ENCODE results near the gene FGFR2.

The FGFR2 gene

GRCh38 chr10:121494296-121494695 is 103.9 kb downstream of the FGFR2 start:
- no peak for DNase-seq (ENCODE audit: low read depth)
- no peak overlapping the region for H3K4me3 ChIP-seq (ENCODE audit: control insufficient read depth, low read depth, low read length)
- TF ChIP-seq CTCF (conservative IDR thresholded peaks at IDR 0.05; ENCODE audit: control insufficient read depth, insufficient read depth, low read depth, low read length): no peak

GRCh38 chr10:121493521-121493920 is 104.7 kb downstream of the FGFR2 start:
- no peak overlapping the region for H3K4me3 ChIP-seq (ENCODE audit: control insufficient read depth, low read depth, low read length)
- DNase-seq (ENCODE audit: low read depth): no peak
- TF ChIP-seq CTCF (conservative IDR thresholded peaks at IDR 0.05; ENCODE audit: control insufficient read depth, insufficient read depth, low read depth, low read length): no peak

- DNase-seq (ENCODE audit: low read depth): no peak
- H3K4me3 ChIP-seq (ENCODE audit: control insufficient read depth, low read depth, low read length): no peak overlapping the region
Measured at GRCh38 chr10:121490871-121491519, 107.2 kb downstream of the FGFR2 start.

GRCh38 chr10:121485436-121486139 is 112.7 kb downstream of the FGFR2 start:
- TF ChIP-seq CTCF (conservative IDR thresholded peaks at IDR 0.05; ENCODE audit: control insufficient read depth, insufficient read depth, low read depth, low read length): no peak
- no peak overlapping the region for H3K4me3 ChIP-seq (ENCODE audit: control insufficient read depth, low read depth, low read length)
- DNase-seq (ENCODE audit: low read depth): no peak

More at GRCh38 chr10:121490871-121491519, 107.2 kb downstream of the FGFR2 start:
- no peak for TF ChIP-seq CTCF (conservative IDR thresholded peaks at IDR 0.05; ENCODE audit: control insufficient read depth, insufficient read depth, low read depth, low read length)

GRCh38 chr10:121484816-121485215 is 113.4 kb downstream of the FGFR2 start:
- no peak for DNase-seq (ENCODE audit: low read depth)
- TF ChIP-seq CTCF (conservative IDR thresholded peaks at IDR 0.05; ENCODE audit: control insufficient read depth, insufficient read depth, low read depth, low read length): no peak
- no peak overlapping the region for H3K4me3 ChIP-seq (ENCODE audit: control insufficient read depth, low read depth, low read length)

GRCh38 chr10:121484401-121484800 is 113.8 kb downstream of the FGFR2 start:
- no peak overlapping the region for H3K4me3 ChIP-seq (ENCODE audit: control insufficient read depth, low read depth, low read length)
- no peak for DNase-seq (ENCODE audit: low read depth)

More at GRCh38 chr10:121484401-121484800, 113.8 kb downstream of the FGFR2 start:
- no peak for TF ChIP-seq CTCF (conservative IDR thresholded peaks at IDR 0.05; ENCODE audit: control insufficient read depth, insufficient read depth, low read depth, low read length)

All from fibroblast of mammary gland (primary cell).